Endodermal cell (in vitro differentiated cells): ENCODE data around the gene AUTS2. TPM values are rescaled to one million over a fixed set of nuclear protein-coding genes. Genes with fewer than 3 reads are reported as not detected.

Experiments
- DNase-seq: peaks from one replicate; pipeline ENCODE4 v3.0.0-alpha.2; 2017
- H3K27ac ChIP-seq: 2 replicates; pipeline ENCODE4 v1.5.1; 2013; ENCODE audit warnings: mild to moderate bottlenecking, low read depth, low read length, moderate library complexity
- H3K27me3 ChIP-seq: 2 replicates; pipeline ENCODE4 v1.6.1; 2013; ENCODE audit warnings: mild to moderate bottlenecking, low read length, moderate library complexity; ENCODE audit not compliant: insufficient read depth, control insufficient read depth, poor library complexity, severe bottlenecking
- H3K36me3 ChIP-seq: 2 replicates; pipeline ENCODE4 v1.7.0; 2013; ENCODE audit warnings: mild to moderate bottlenecking, low read length, moderate library complexity; ENCODE audit not compliant: control insufficient read depth, insufficient read depth
- H3K4me1 ChIP-seq: one replicate; pipeline ENCODE4 v1.7.0; 2013; ENCODE audit warnings: low read length; ENCODE audit not compliant: control insufficient read depth, insufficient read depth
- H3K4me3 ChIP-seq: 2 replicates; pipeline ENCODE4 v1.5.1; 2013; ENCODE audit warnings: mild to moderate bottlenecking, low read length, moderate library complexity
- H3K9ac ChIP-seq: 2 replicates; pipeline ENCODE4 v1.6.1; 2013; ENCODE audit warnings: mild to moderate bottlenecking, low read length, moderate library complexity; ENCODE audit not compliant: poor library complexity, severe bottlenecking; ENCODE audit errors: extremely low read depth
- H3K9me3 ChIP-seq: 2 replicates; pipeline ENCODE4 v1.6.1; 2013; ENCODE audit warnings: mild to moderate bottlenecking, low read length, moderate library complexity; ENCODE audit not compliant: control insufficient read depth
- H3K27ac Mint-ChIP-seq: 2 replicates; pipeline ENCODE4 v1.8.0; 2020; ENCODE audit warnings: mixed read lengths
- H3K27me3 Mint-ChIP-seq: 2 replicates; pipeline ENCODE4 v1.8.0; 2021; ENCODE audit warnings: mild to moderate bottlenecking, mixed read lengths; ENCODE audit not compliant: insufficient read depth
- H3K36me3 Mint-ChIP-seq: 2 replicates; pipeline ENCODE4 v1.8.0; 2020; ENCODE audit warnings: low read depth, mixed read lengths
- H3K4me1 Mint-ChIP-seq: 2 replicates; pipeline ENCODE4 v1.8.0; 2020; ENCODE audit warnings: mixed read lengths
- H3K4me3 Mint-ChIP-seq: 2 replicates; pipeline ENCODE4 v1.8.0; 2020; ENCODE audit warnings: mild to moderate bottlenecking, moderate library complexity, mixed read lengths
- H3K9me3 Mint-ChIP-seq: 2 replicates; pipeline ENCODE4 v1.8.0; 2020; ENCODE audit warnings: mild to moderate bottlenecking, mixed read lengths
- WGBS, 2 experiments: methylation state at CpG; one replicate each; pipeline versions ENCODE4 v1.1.5 to v1.1.7; 2013; ENCODE audit warnings: missing lambda C conversion rate in 2 of 2, mixed read lengths in 1 of 2; ENCODE audit not compliant: insufficient coverage in 1 of 2, insufficient read length in 1 of 2; 5-methylcytosine and 5-hydroxymethylcytosine counted together
- total RNA-seq, 2 donors: library from RNA; stranded (reverse); fragmentation: NEBNext Ultra II Directional in 1 of 2; extraction: Animal tissue kit (Norgen Biotek cat#: 25700) in 1 of 2; gene quantifications; 2 replicates in 1 of 2; 3 replicates in 1 of 2; pipeline ENCODE4 v1.2.1, GENCODE V29; 2021
- TF ChIP-seq, protein P1 (sequence below): fragments of 200-600 bp; sonication (generic); conservative IDR thresholded peaks from 2 replicates; pipeline ENCODE4 v1.5.0; 2021; ENCODE audit warnings: antibody characterized with exemption, mild to moderate bottlenecking

The AUTS2 gene
- total RNA-seq, 2 donors from 2014 or later = 76.8 to 106 TPM

DNA sequence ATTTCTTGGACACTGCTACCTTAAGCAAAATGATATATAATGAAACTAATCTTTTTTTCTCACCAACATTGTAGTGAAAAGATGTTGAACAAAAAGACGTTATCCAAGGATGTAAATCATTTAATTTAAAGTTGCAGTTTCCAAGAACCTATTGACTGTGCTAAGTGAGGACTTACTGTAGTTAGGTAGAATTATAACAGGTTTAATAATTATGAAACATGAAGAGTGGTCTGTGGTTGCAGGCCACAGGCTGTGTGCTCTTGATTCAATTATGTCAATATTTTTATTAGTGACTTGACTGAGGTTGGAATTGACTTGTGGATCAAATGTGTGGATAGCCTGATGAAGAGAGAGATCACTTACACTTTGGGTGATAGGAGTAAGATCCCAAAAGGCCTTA is 478.1 kb downstream of the AUTS2 start:
- no peaks in the 10 kb centered on the region for H3K9me3 Mint-ChIP-seq

DNA sequence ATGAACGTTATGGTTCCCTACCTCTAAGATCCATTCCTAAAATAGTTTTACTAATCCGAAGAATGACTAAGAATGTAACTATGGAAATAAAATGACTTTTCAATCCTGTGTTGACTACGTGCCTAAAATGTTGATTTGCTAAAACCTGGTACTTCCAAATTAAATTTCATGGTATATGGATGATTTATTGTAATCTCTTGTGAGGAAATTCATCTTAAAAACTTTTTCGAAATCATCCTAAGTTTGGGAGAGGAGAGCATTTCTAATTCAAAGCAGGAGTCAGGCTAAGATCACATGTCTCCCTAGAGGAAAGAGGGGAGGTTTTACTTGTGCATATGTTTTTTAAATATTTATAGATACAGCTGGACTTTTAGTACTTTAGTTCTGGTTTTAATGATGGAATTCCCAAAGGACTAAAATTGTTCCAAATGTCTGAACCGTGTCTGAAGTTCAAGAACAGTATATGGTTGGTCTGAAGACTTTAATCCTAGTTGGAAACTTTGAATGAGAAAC is 483.9 kb downstream of the AUTS2 start:
- Histone ChIP-seq H3K4me1 (no peaks in the 10 kb centered on the region), H3K27ac (no peak overlapping the region), H3K9ac (no peak overlapping the region), H3K27me3 (no peaks in the 10 kb centered on the region), H3K4me3 (no peak overlapping the region), H3K9me3 (peaks cover 11% of the 10 kb centered on the region), H3K36me3 (no peaks in the 10 kb centered on the region)
- no peak for DNase-seq
- H3K27me3 Mint-ChIP-seq = no peaks in the 10 kb centered on the region
- H3K27ac Mint-ChIP-seq = no peak overlapping the region
- H3K36me3 Mint-ChIP-seq = peaks cover 16% of the 10 kb centered on the region
- no peak overlapping the region for H3K4me3 Mint-ChIP-seq
- 90 to 91% methylated on average over 1 to 5 of the region's 5 CpGs for WGBS, 2 experiments
- H3K4me1 Mint-ChIP-seq = no peaks in the 10 kb centered on the region
- TF ChIP-seq, protein P1, sequence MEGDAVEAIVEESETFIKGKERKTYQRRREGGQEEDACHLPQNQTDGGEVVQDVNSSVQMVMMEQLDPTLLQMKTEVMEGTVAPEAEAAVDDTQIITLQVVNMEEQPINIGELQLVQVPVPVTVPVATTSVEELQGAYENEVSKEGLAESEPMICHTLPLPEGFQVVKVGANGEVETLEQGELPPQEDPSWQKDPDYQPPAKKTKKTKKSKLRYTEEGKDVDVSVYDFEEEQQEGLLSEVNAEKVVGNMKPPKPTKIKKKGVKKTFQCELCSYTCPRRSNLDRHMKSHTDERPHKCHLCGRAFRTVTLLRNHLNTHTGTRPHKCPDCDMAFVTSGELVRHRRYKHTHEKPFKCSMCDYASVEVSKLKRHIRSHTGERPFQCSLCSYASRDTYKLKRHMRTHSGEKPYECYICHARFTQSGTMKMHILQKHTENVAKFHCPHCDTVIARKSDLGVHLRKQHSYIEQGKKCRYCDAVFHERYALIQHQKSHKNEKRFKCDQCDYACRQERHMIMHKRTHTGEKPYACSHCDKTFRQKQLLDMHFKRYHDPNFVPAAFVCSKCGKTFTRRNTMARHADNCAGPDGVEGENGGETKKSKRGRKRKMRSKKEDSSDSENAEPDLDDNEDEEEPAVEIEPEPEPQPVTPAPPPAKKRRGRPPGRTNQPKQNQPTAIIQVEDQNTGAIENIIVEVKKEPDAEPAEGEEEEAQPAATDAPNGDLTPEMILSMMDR = no peak
- H3K9me3 Mint-ChIP-seq = peaks cover 9% of the 10 kb centered on the region

More for the DNA sequence above, 478.1 kb downstream of the AUTS2 start:
- H3K4me1 Mint-ChIP-seq = peaks cover 10% of the 10 kb centered on the region
- 91% methylated on average over 1 of the region's 1 CpG; no CpG with 5 or more reads in 1 of the 2 experiments for WGBS, 2 experiments
- Histone ChIP-seq H3K9me3 (no peaks in the 10 kb centered on the region), H3K4me1 (peaks cover 3% of the 10 kb centered on the region), H3K4me3 (no peak overlapping the region), H3K36me3 (no peaks in the 10 kb centered on the region), H3K9ac (no peak overlapping the region), H3K27me3 (no peaks in the 10 kb centered on the region), H3K27ac (no peak overlapping the region)
- H3K4me3 Mint-ChIP-seq = no peak overlapping the region
- TF ChIP-seq, protein P1 = no peak
- no peak for DNase-seq
- H3K36me3 Mint-ChIP-seq = peaks cover 6% of the 10 kb centered on the region
- no peak overlapping the region for H3K27ac Mint-ChIP-seq
- H3K27me3 Mint-ChIP-seq = no peaks in the 10 kb centered on the region

DNA sequence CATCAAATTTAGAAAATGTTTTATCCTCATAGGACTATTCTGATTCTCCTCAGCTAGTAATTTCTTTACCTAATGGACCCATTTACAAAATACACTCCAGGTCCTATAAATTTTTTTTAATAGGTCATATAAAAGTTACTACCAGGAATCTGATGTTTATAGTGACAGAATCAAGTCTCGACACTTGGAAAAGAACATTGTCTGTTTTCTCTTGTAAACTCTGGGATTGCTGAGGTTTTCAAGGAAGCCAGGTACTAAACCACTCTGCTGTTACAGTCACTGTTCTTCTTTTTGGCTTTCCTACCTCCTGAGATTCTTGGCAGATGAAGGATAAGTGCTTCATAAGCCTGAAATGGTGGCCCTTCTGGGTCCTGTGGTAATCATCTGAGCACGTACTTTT is 493.1 kb downstream of the AUTS2 start:
- peaks cover 4% of the 10 kb centered on the region for H3K36me3 Mint-ChIP-seq
- TF ChIP-seq, protein P1 = no peak

More for the DNA sequence above, 493.1 kb downstream of the AUTS2 start:
- peaks cover 18% of the 10 kb centered on the region for H3K4me1 Mint-ChIP-seq
- no peak overlapping the region for H3K9ac ChIP-seq
- H3K4me3 ChIP-seq = no peak overlapping the region
- H3K36me3 ChIP-seq = no peaks in the 10 kb centered on the region
- peaks cover 17% of the 10 kb centered on the region for H3K4me1 ChIP-seq
- H3K27me3 ChIP-seq = no peaks in the 10 kb centered on the region
- no peak overlapping the region for H3K27ac Mint-ChIP-seq
- H3K27me3 Mint-ChIP-seq = no peaks in the 10 kb centered on the region
- H3K4me3 Mint-ChIP-seq = no peak overlapping the region
- H3K27ac ChIP-seq = no peak overlapping the region
- peaks cover 10% of the 10 kb centered on the region for H3K9me3 Mint-ChIP-seq
- 90 to 100% methylated on average over 2 of the region's 2 CpGs for WGBS, 2 experiments
- peaks cover 2% of the 10 kb centered on the region for H3K9me3 ChIP-seq
- no peak for DNase-seq
